Heart left ventricle (tissue), 13 donors: ENCODE results near the gene TMEM37.

Source experiments
- CTCF ChIP-seq, 12 donors: fragments of 200-600 bp; sonication (generic) in 4 of 12; IDR thresholded peaks; one replicate each; pipeline versions ENCODE4 v1.5.0 to v1.8.0; 2018 to 2022; ENCODE audit warnings: antibody characterized with exemption in 12 of 12, mild to moderate bottlenecking in 5 of 12
- POLR2A ChIP-seq, 2 donors: fragments of 450-650 bp; IDR thresholded peaks; one replicate each; pipeline ENCODE4 v1.6.1; 2017; ENCODE audit warnings: antibody characterized with exemption in 2 of 2, mild to moderate bottlenecking in 2 of 2, moderate library complexity in 2 of 2
- donor health status: ischemic (EF 13 %, LVEDD 7.1; RV severe dilation, severe dysfunction).
- donor health status: DM: no; HTN: yes; CAD: no.
- donor health status: DM: no; HTN: no; CAD: no.
- donor health status: ischemic (EF 25% LVEDD 6.9; RV normal size, moderate dysfunction).
- donor health status: ischemic (EF 25% LVEDD 5.7; RV mildly dilated, moderate dysfunction).
- donor health status: ischemic (EF 35%, LVEDD 5.7; RV mildly dilated, moderate dysfunction).
- donor health status: nonischemic (EF 11% LVEDD 7.7; RV severe dilation, severe dysfunction).
- donor health status: DM: yes; HTN: yes; CAD: no.
- donor health status: PGD.
- donor health status: ischemic (EF 29% LVEDD 5.4; RV normal size, mild dysfunction).
- donor health status: nonischemic (EF 23%, LVEDD 6.1; RV moderate dilation, normal function).

GRCh38 chr2:119468154-119468955, 36.7 kb downstream of the TMEM37 start:
- TF ChIP-seq POLR2A (IDR thresholded peaks at IDR 0.05): no peak
- TF ChIP-seq CTCF (IDR thresholded peaks at IDR 0.05): no peak
